Measurements from ENCODE around the gene LGI4.

DNA sequence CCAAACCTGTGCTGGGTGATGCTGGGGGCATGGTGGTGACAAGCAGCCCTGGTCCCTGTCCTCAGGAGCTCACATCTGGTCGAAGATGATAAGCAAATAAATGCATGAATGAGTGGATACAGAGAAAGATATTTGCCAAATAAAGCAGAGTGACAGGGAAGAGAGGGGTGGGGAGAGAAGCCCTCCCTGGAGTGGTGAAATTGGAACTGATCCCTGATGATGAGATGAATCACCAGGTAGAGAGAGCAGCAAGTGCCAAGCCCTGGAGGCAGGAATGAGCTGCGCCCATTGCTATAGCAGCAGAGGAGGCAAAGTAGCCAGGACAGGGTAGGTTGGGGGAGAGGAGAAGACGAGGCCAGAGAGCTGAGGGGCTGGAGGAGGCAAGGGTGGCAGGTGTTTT is 33.3 kb upstream of the LGI4 start:
- TF ChIP-seq, protein P1, sequence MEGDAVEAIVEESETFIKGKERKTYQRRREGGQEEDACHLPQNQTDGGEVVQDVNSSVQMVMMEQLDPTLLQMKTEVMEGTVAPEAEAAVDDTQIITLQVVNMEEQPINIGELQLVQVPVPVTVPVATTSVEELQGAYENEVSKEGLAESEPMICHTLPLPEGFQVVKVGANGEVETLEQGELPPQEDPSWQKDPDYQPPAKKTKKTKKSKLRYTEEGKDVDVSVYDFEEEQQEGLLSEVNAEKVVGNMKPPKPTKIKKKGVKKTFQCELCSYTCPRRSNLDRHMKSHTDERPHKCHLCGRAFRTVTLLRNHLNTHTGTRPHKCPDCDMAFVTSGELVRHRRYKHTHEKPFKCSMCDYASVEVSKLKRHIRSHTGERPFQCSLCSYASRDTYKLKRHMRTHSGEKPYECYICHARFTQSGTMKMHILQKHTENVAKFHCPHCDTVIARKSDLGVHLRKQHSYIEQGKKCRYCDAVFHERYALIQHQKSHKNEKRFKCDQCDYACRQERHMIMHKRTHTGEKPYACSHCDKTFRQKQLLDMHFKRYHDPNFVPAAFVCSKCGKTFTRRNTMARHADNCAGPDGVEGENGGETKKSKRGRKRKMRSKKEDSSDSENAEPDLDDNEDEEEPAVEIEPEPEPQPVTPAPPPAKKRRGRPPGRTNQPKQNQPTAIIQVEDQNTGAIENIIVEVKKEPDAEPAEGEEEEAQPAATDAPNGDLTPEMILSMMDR (IDR thresholded peaks at IDR 0.05), result no peak
- no peak for TF ChIP-seq EP300 (IDR thresholded peaks at IDR 0.05)

Data from esophagus muscularis mucosa (tissue), 3 donors.